Skeletal muscle cell (primary cell): Measurements from ENCODE around the gene PPP1R12B.
"Not testable (repeated sequence)": the region's sequence is repeated elsewhere in the genome, so short reads cannot be mapped to it uniquely, and the experiment has no call there.

Experiments
- DNase-seq: peaks from one replicate; pipeline ENCODE4 v3.0.0-alpha.2; 2010; ENCODE audit warnings: low read depth
- H3K4me3 ChIP-seq: 2 replicates; pipeline ENCODE4 v1.5.1; 2011; ENCODE audit warnings: low read depth, mild to moderate bottlenecking, control low read depth, low read length, moderate library complexity

PPP1R12B gene

GRCh38 chr1:202636171-202636570, 287.7 kb downstream of the PPP1R12B start:
- not testable (repeated sequence) for H3K4me3 ChIP-seq, DNase-seq

- H3K4me3 ChIP-seq, DNase-seq: not testable (repeated sequence)
Measured at GRCh38 chr1:202637321-202638018, 289.0 kb downstream of the PPP1R12B start.

GRCh38 chr1:202638019-202638700, 289.7 kb downstream of the PPP1R12B start:
- H3K4me3 ChIP-seq = no peak overlapping the region
- no peak for DNase-seq

GRCh38 chr1:202638701-202639305, 290.3 kb downstream of the PPP1R12B start:
- not testable (repeated sequence) for DNase-seq, H3K4me3 ChIP-seq

- no peak for DNase-seq
- no peak overlapping the region for H3K4me3 ChIP-seq
Measured at GRCh38 chr1:202639500-202639899, 291.0 kb downstream of the PPP1R12B start.

GRCh38 chr1:202642212-202642611, 293.7 kb downstream of the PPP1R12B start:
- no peak for DNase-seq
- H3K4me3 ChIP-seq = no peak overlapping the region
